ENCODE measurements around the gene TBC1D8.
"Not testable (repeated sequence)": the region's sequence is repeated elsewhere in the genome, so short reads cannot be mapped to it uniquely, and the experiment has no call there.

The TBC1D8 gene

GRCh38 chr2:101064125-101064502, 87.1 kb downstream of the TBC1D8 start:
- no peak for DNase-seq

- DNase-seq: no peak
Observed at GRCh38 chr2:101063352-101064124, 87.6 kb downstream of the TBC1D8 start.

- no peak for DNase-seq
Observed at GRCh38 chr2:101058386-101058785, 92.8 kb downstream of the TBC1D8 start.

- no peak for DNase-seq
Observed at GRCh38 chr2:101057051-101057933, 93.9 kb downstream of the TBC1D8 start.

GRCh38 chr2:101053117-101053516, 98.1 kb downstream of the TBC1D8 start:
- DNase-seq: no peak

- DNase-seq: no peak
Observed at GRCh38 chr2:101052147-101052546, 99.0 kb downstream of the TBC1D8 start.

GRCh38 chr2:101050886-101051285, 100.3 kb downstream of the TBC1D8 start:
- DNase-seq: not testable (repeated sequence)

GRCh38 chr2:101048756-101049155, 102.4 kb downstream of the TBC1D8 start:
- DNase-seq: no peak

- DNase-seq: no peak
Observed at GRCh38 chr2:101047774-101048173, 103.4 kb downstream of the TBC1D8 start.

- DNase-seq: no peak
Observed at GRCh38 chr2:101047075-101047766, 104.0 kb downstream of the TBC1D8 start.

- no peak for DNase-seq
Observed at GRCh38 chr2:101045330-101045729, 105.9 kb downstream of the TBC1D8 start.

GRCh38 chr2:101041413-101041812, 109.8 kb downstream of the TBC1D8 start:
- DNase-seq: peak; percentile 43 to 74 (median 60)

GRCh38 chr2:101040761-101041160, 110.4 kb downstream of the TBC1D8 start:
- no peak for DNase-seq

GRCh38 chr2:101040072-101040471, 111.1 kb downstream of the TBC1D8 start:
- DNase-seq: no peak

GRCh38 chr2:101038455-101039255, 112.5 kb downstream of the TBC1D8 start:
- DNase-seq: peak; percentile 50 to 71 (median 58)

GRCh38 chr2:101037161-101037755, 113.9 kb downstream of the TBC1D8 start:
- DNase-seq: no peak

GRCh38 chr2:101036562-101036961, 114.6 kb downstream of the TBC1D8 start:
- peak in 2 of 4 experiments; percentile 28 to 47 for DNase-seq

GRCh38 chr2:101032084-101032776, 119.0 kb downstream of the TBC1D8 start:
- DNase-seq: no peak

GRCh38 chr2:101030866-101031554, 120.2 kb downstream of the TBC1D8 start:
- DNase-seq: peak; percentile 20 to 48 (median 34)

- DNase-seq: no peak
Observed at GRCh38 chr2:101027852-101028251, 123.3 kb downstream of the TBC1D8 start.
